HepG2 (cell line): Measurements from ENCODE around the gene BAZ1A. TPM values are rescaled to one million over a fixed set of nuclear protein-coding genes. Genes with fewer than 3 reads are reported as not detected.

Source experiments
- HNRNPK ChIP-seq: fragments of 200-400 bp; formaldehyde crosslinking; IDR thresholded peaks from 2 replicates; pipeline ENCODE4 v1.6.1; 2018; ENCODE audit warnings: low read length, low read depth, moderate library complexity, mild to moderate bottlenecking; ENCODE audit not compliant: poor library complexity, severe bottlenecking
- KAT7 ChIP-seq: IDR thresholded peaks from 2 replicates; pipeline ENCODE4 v1.6.1; 2018; ENCODE audit warnings: borderline replicate concordance, missing compliant biosample characterization
- KLF11 ChIP-seq: IDR thresholded peaks from 2 replicates; pipeline ENCODE4 v1.6.1; 2016; ENCODE audit warnings: missing compliant biosample characterization
- MTF2 ChIP-seq: sonication (generic); formaldehyde crosslinking; IDR thresholded peaks from 2 replicates; pipeline ENCODE4 v1.5.0; 2020; ENCODE audit warnings: missing genetic modification reagents, borderline replicate concordance
- NFKBIZ ChIP-seq: IDR thresholded peaks from 2 replicates; pipeline ENCODE4 v1.6.1; 2018; ENCODE audit warnings: missing genetic modification reagents, missing compliant biosample characterization
- TEAD2 ChIP-seq: sonication (generic); formaldehyde crosslinking; IDR thresholded peaks from 2 replicates; pipeline ENCODE4 v1.9.0; 2021; ENCODE audit warnings: missing genetic modification reagents
- YEATS2 ChIP-seq: sonication (generic); formaldehyde crosslinking; IDR thresholded peaks from 2 replicates; pipeline ENCODE4 v1.4.0; 2020; ENCODE audit warnings: missing genetic modification reagents, borderline replicate concordance
- ZHX2 ChIP-seq, 2 experiments: sonication (generic) in 1 of 2; formaldehyde crosslinking in 1 of 2; IDR thresholded peaks; 2 replicates each; pipeline versions ENCODE4 v1.6.1 to v1.9.0; 2014 to 2022; ENCODE audit warnings: antibody characterized with exemption in 1 of 2, borderline replicate concordance in 1 of 2, inconsistent platforms in 1 of 2, low read depth in 1 of 2, missing genetic modification reagents in 1 of 2
- ZNF18 ChIP-seq: sonication (generic); formaldehyde crosslinking; IDR thresholded peaks from 2 replicates; pipeline ENCODE4 v1.8.0; 2022; ENCODE audit warnings: mild to moderate bottlenecking, missing genetic modification reagents; ENCODE audit not compliant: insufficient replicate concordance
- ZNF180 ChIP-seq: sonication (generic); formaldehyde crosslinking; IDR thresholded peaks from 2 replicates; pipeline ENCODE4 v1.4.0; 2020; ENCODE audit warnings: low read depth, missing genetic modification reagents, borderline replicate concordance
- ZNF276 ChIP-seq: sonication (generic); formaldehyde crosslinking; IDR thresholded peaks from 2 replicates; pipeline ENCODE4 v1.4.0; 2020; ENCODE audit warnings: mild to moderate bottlenecking, low read depth, missing genetic modification reagents
- ZNF460 ChIP-seq: sonication (generic); formaldehyde crosslinking; IDR thresholded peaks from 2 replicates; pipeline ENCODE4 v1.5.1; 2020; ENCODE audit warnings: missing genetic modification reagents, mild to moderate bottlenecking, borderline replicate concordance
- polyA plus RNA-seq, 8 experiments: library from polyadenylated mRNA; depleted of rRNA in 3 of 8; stranded (reverse) in 7 of 8; unstranded in 1 of 8; fragments of >200 nt; fragmentation: Illumina TruSeq in 4 of 8; extraction: Trizol in 4 of 8; gene quantifications; 2 replicates each; pipeline versions ENCODE4 v1.2.1 to v1.2.3, GENCODE V29; 2011 to 2016; ENCODE audit warnings: low read depth in 4 of 8, missing spikeins in 1 of 8, mixed read lengths in 1 of 8; ENCODE audit not compliant: insufficient read depth in 1 of 8
- total RNA-seq, 5 experiments: library from RNA; depleted of rRNA; stranded (reverse); fragments of >200 nt; fragmentation: Illumina TruSeq; extraction: Trizol; gene quantifications; 2 replicates each; pipeline ENCODE4 v1.2.3, GENCODE V29; 2016; ENCODE audit warnings: low read depth in 1 of 5

BAZ1A gene
- total and polyA plus RNA-seq, 2 of the 13 experiments (the other 11 are each of a cell fraction or from before 2014, with no cell fraction given) = 20.9 to 56.8 TPM

DNA sequence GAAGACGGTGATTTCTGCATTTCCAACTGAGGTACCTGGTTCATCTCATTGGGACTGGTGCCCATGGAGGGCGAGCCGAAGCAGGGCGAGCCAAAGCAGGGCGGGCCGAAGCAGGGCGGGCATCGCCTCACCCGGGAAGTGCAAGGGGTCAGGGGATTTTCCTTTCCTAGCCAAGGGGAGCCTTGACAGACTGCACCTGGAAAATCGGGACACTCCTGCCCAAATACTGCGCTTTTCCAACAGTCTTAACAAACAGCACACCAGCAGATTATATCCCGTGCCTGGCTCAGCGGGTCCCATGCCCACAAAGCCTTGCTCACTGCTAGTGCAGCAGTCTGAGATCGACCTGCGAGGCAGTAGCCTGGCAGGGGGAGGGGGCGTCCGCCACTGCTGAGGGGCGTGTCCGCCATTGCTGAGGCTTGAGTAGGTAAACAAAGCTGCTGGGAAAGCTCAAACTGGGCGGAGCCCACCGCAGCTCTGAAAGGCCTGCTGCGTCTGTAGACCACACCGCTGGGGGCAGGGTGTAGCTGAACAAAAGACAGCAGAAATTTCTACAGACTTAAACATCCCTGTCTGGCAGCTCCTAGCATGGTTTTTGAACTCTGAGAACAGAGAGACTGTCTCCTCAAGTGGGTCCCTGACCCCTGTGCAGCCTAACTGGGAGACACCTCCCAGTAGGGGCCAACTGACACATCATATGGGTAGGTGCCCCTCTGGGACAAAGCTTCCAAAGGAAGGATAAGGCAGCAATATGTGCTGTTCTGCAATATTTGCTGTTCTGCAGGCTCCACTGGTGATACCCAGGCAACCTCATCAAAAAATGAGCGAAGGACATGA, 77.2 kb downstream of the BAZ1A start (continued):
- no peak for TF ChIP-seq ZNF276 (CRISPR knock-in tag)
- no peak for TF ChIP-seq HNRNPK
- no peak for TF ChIP-seq MTF2 (CRISPR knock-in tag)
- TF ChIP-seq NFKBIZ (CRISPR knock-in tag) = peak; percentile 84; the same call in 1 of the 2 replicates
- TF ChIP-seq KAT7 (CRISPR knock-in tag) = no peak
- TF ChIP-seq TEAD2 (CRISPR knock-in tag) = no peak
- TF ChIP-seq ZNF460 = no peak
- TF ChIP-seq ZNF180 = peak; percentile 53; the same call in 1 of the 2 replicates
- no peak for TF ChIP-seq ZNF18 (CRISPR knock-in tag)
- no peak for TF ChIP-seq KLF11
- peak; percentile 76; the same call in 1 of the 2 replicates for TF ChIP-seq ZHX2 (IDR thresholded peaks at IDR 0.05; ENCODE audit: low read depth)
- TF ChIP-seq ZHX2 (CRISPR knock-in tag; IDR thresholded peaks at IDR 0.05; ENCODE audit: borderline replicate concordance) = no peak
- peak; percentile 51; the same call in 1 of the 2 replicates for TF ChIP-seq YEATS2 (CRISPR knock-in tag)
